GM23248 (cell line): ENCODE data around the gene SYT2.

Source experiments
- EZH2 ChIP-seq: fragments of 200-600 bp; sonication (generic); IDR thresholded peaks from 2 replicates; pipeline ENCODE4 v1.6.1; 2018; ENCODE audit warnings: antibody characterized with exemption, mild to moderate bottlenecking; ENCODE audit not compliant: insufficient read depth, poor library complexity, severe bottlenecking
- EZH2phosphoT487 ChIP-seq: fragments of 200-600 bp; sonication (generic); IDR thresholded peaks from 2 replicates; pipeline ENCODE4 v1.6.1; 2018; ENCODE audit warnings: antibody characterized with exemption, moderate library complexity, mild to moderate bottlenecking, low read depth; ENCODE audit not compliant: insufficient read depth

- TF ChIP-seq EZH2 (no peak), EZH2phosphoT487 (no peak)
Observed at GRCh38 chr1:202750024-202750423, 39.8 kb upstream of the SYT2 start.
